GM18951 (cell line): ENCODE measurements around the gene MON2.
"Not testable (repeated sequence)": the region's sequence is repeated elsewhere in the genome, so short reads cannot be mapped to it uniquely, and the experiment has no call there.

Experiments used
- POLR2A ChIP-seq: IDR thresholded peaks from 4 replicates; pipeline ENCODE4 v1.6.1; 2011; ENCODE audit warnings: mild to moderate bottlenecking; ENCODE audit not compliant: insufficient read length, insufficient read depth; ENCODE audit errors: extremely low read depth
- in situ Hi-C: fragments of 300-500 bp; cut with MboI; formaldehyde crosslinking; loops from one replicate; pipeline ENCODE4 v1.12.0; 2022; ENCODE audit warnings: low sequenced_read_pairs, mixed read lengths, inconsistent platforms; ENCODE audit not compliant: unreplicated experiment

Gene MON2

DNA sequence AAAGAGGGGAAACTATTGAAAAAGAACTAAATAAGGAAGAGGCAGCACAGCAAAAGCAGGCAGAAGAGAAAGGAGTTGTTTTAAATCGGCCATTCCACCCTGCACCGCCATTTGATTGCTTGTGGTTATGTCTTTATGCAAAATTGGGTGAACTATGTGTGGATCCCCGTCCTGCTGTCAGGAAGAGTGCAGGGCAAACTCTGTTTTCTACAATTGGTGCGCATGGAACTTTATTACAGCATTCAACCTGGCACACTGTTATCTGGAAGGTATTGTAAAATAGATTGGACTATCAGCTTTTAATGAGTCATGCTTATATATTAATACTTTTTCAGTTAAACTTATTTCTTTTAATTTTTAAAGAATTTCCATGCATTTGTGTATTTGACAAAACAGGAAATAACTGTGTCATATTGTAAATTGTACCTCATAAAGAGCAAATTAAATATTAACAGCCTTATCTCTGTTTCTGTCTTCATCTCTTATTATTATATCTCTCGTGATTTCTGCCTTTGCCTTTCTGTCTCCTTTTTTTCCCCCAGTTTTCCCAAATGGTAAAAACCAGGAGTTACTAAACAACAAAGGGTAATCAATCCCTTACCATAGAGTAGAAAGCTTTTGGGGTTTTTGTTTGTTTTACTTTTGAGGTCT, 86.4 kb downstream of the MON2 start:
- in situ Hi-C loops = no loop called here
- TF ChIP-seq POLR2A = no peak

DNA sequence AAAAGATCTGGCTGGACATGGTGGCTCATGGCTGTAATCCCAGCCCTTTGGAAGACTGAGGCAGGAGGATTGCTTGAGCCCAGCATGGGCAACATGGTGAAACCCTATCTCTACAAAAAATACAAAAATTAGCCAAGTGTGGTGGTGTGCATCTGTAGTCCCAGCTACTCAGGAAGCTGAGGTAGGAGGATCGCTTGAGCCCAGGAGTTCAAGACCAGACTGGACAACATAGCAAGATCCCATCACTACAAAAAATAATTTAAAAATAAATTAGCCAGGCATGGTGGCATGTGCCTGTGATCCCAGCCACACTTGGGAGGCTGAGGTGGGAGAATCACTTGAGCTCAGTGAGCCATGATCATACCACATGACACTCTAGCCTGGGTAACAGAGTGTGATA, 92.7 kb downstream of the MON2 start:
- in situ Hi-C loops = not testable (repeated sequence)

GRCh38 chr12:62562846-62563245, 96.2 kb downstream of the MON2 start:
- no peak for TF ChIP-seq POLR2A
- in situ Hi-C loops = no loop called here

- no peak for TF ChIP-seq POLR2A
- in situ Hi-C loops = no loop called here
Measured at GRCh38 chr12:62575036-62575435, 108.4 kb downstream of the MON2 start.

DNA sequence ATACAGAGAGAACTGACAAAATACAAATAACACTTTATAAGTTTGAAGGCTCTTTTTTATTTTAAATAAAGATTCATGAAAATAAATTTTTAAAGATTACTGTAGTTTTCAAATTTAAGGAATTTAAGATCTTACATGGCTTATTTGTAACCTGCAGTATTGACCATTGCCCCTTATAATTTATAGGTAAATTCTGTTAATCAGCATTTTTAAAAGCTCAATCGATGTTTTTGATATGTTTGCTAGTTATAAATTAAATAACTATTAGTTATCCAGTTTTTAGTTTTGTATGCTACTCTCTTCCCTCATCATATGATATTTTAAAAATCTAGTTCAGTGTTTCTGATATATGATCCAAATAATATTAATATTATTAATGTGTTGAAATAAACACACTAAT, 109.9 kb downstream of the MON2 start:
- TF ChIP-seq POLR2A = no peak
- in situ Hi-C loops = no loop called here

DNA sequence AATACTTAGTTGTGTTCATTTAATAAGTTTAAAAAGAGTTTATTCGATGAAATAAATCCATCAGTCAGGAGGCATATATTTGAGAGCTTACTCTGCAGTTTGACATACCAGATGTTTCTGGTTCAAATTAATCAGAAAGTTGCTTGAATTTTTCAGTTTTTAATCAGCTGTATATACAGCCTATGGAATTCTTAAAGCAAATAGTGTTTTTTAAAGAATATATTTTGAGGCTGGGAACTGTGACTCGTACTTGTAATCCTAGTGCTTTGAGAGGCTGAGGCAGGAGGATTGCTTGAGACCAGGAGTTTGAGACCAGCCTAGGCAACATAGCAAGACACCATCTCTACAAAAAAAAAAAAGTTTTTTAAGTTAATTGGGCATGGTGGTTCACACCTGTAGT, 112.1 kb downstream of the MON2 start:
- in situ Hi-C loops = no loop called here
- TF ChIP-seq POLR2A = no peak

DNA sequence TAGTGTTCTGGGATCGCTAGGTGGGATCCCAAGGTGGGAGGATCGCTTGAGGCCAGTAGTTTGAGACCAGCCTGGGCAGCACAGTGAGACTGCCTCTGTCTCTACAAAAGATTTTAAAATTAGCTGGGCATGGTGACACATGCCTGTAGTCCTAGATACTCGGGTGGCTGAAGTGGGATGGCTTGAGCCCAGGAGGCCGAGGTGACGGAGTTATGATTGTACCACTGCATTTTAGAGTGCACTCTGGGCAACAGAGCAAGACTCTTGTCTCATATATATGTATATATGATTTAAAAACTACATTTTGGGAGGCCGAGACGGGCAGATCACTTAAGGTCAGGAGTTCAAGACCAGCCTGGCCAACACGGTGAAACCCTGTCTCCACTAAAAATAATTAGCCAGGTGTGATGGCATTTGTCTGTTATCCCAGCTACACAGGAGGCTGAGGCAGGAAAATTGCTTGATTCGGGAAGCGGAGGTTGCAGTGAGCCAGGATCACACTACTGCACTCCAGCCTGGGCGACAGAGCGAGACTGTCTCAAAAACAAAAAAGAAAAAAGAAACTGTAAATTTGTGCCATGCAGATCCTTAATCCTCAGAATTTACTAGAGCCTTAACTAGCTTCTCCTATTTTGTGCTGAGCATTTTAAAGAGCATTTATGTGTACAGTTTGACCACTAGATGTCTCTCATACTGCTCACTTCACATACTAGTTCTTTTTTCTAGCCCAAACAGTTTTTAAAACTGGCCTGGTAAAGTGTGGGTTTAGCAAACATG, 114.8 kb downstream of the MON2 start:
- in situ Hi-C loops = loop anchor here (5.0 kb wide), 1 partner anchor 211 kb away; no protein-coding TSS in a partner anchor
- no peak for TF ChIP-seq POLR2A

GRCh38 chr12:62582065-62582366, 115.4 kb downstream of the MON2 start:
- TF ChIP-seq POLR2A = no peak
- in situ Hi-C loops = loop anchor here (5.0 kb wide), 1 partner anchor 210 kb away; no protein-coding TSS in a partner anchor

DNA sequence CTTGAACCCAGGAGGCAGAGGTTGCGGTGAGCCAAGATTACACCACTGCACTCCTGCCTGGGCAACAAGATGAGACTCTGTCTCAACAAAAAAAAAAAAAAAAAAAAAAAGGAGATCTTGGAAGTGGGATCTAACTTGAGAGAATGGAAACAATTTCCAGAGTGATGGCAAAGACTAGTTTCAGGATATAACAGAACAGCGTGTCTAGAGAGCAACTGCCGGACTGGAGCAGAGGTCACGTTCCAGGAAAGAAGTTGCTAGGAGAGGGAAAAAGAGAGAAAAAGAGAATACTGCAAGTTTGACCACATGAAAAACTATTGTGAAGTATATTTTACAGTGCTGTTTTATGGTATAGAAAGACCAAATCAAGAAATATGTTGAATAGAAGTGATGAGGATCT, 118.0 kb downstream of the MON2 start:
- in situ Hi-C loops = loop anchor here (5.0 kb wide), 1 partner anchor 208 kb away; no protein-coding TSS in a partner anchor
- TF ChIP-seq POLR2A = no peak

DNA sequence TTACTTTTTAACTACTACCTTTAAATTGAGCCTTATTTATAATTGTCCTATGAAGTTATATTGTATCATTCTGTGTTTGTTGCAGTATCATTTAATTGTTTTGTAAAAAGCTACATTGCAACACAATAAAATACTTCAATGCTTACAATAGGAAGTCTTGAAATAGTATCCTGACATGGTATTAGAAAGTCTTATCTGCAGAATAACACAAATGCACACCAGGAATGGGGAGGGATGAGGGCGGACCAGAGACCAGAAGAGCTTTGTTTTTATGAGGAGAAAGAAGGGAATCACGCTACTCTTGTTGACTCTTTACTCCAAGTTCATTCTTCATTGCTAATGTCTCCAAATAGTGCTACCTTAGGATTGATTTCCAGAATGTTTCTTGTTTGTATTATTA, 120.2 kb downstream of the MON2 start:
- no peak for TF ChIP-seq POLR2A
- in situ Hi-C loops = no loop called here

DNA sequence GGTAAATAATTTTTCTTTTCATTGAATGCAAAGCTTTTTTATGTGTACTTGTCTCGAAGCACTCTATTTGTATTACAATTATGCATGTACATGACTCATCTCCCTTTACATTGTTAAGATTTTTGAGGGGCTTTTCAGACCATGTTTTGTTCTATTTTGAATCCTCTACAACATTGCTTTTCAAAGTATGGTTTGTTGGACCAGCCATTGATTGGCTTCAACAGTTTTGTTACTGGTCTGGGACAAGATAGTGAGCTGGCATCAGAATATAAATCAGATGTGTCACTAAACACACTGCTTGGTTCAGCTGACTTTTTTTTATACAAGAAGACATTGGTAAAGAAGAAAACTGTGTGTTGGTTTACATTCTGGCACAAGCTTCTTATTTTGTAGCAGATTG, 122.3 kb downstream of the MON2 start:
- in situ Hi-C loops = no loop called here

DNA sequence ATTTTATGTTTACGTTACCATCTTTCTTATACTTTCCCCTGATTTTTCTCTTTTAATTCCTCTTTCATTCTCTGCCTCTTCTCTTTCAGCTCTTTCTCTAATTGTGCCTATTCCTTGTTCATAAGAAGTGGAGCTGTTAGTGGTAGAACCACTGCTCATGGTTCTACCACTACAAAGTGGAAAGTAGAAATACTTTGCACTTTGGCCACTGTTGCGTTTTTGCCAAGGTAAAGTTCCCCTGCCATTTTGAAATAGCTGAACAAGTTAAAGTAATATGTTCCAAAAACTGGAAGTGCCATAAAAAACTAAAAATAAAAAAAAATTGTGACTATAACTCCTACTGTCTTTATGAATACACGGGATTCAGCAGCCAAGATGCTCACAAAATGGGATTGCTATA, 130.6 kb downstream of the MON2 start:
- TF ChIP-seq POLR2A = no peak
- in situ Hi-C loops = no loop called here

More for the DNA sequence above, 122.3 kb downstream of the MON2 start:
- TF ChIP-seq POLR2A = no peak

DNA sequence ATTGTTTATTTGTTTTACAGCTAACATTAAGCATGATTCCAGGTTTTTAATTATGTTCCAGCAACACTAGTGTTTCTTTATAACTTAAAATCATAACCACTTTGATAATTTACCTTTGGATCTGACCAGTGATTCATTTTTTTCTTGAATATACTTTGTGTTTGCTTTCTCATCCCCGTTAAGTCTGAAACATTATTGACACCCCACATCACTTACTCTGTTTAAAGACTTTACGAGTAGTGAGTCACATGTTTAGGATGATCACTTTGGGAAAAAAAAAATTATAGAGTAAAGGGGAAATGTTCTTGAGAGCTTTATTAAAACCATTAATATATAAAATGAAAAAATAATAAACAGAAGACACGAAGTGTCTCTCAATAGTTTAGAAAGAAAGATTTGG, 132.2 kb downstream of the MON2 start:
- in situ Hi-C loops = no loop called here

GRCh38 chr12:62599854-62600437, 133.3 kb downstream of the MON2 start:
- in situ Hi-C loops = no loop called here
- no peak for TF ChIP-seq POLR2A

More for the DNA sequence above, 132.2 kb downstream of the MON2 start:
- TF ChIP-seq POLR2A = no peak
